Endodermal cell (in vitro differentiated cells): Measurements from ENCODE around the gene NFXL1. TPM values are rescaled to one million over a fixed set of nuclear protein-coding genes. Genes with fewer than 3 reads are reported as not detected.

Experiments used
- DNase-seq: peaks from one replicate; pipeline ENCODE4 v3.0.0-alpha.2; 2017
- H3K27ac ChIP-seq: 2 replicates; pipeline ENCODE4 v1.5.1; 2013; ENCODE audit warnings: mild to moderate bottlenecking, low read depth, low read length, moderate library complexity
- H3K27me3 ChIP-seq: 2 replicates; pipeline ENCODE4 v1.6.1; 2013; ENCODE audit warnings: mild to moderate bottlenecking, low read length, moderate library complexity; ENCODE audit not compliant: insufficient read depth, control insufficient read depth, poor library complexity, severe bottlenecking
- H3K36me3 ChIP-seq: 2 replicates; pipeline ENCODE4 v1.7.0; 2013; ENCODE audit warnings: mild to moderate bottlenecking, low read length, moderate library complexity; ENCODE audit not compliant: control insufficient read depth, insufficient read depth
- H3K4me1 ChIP-seq: one replicate; pipeline ENCODE4 v1.7.0; 2013; ENCODE audit warnings: low read length; ENCODE audit not compliant: control insufficient read depth, insufficient read depth
- H3K4me3 ChIP-seq: 2 replicates; pipeline ENCODE4 v1.5.1; 2013; ENCODE audit warnings: mild to moderate bottlenecking, low read length, moderate library complexity
- H3K9ac ChIP-seq: 2 replicates; pipeline ENCODE4 v1.6.1; 2013; ENCODE audit warnings: mild to moderate bottlenecking, low read length, moderate library complexity; ENCODE audit not compliant: poor library complexity, severe bottlenecking; ENCODE audit errors: extremely low read depth
- H3K9me3 ChIP-seq: 2 replicates; pipeline ENCODE4 v1.6.1; 2013; ENCODE audit warnings: mild to moderate bottlenecking, low read length, moderate library complexity; ENCODE audit not compliant: control insufficient read depth
- H3K27ac Mint-ChIP-seq: 2 replicates; pipeline ENCODE4 v1.8.0; 2020; ENCODE audit warnings: mixed read lengths
- H3K27me3 Mint-ChIP-seq: 2 replicates; pipeline ENCODE4 v1.8.0; 2021; ENCODE audit warnings: mild to moderate bottlenecking, mixed read lengths; ENCODE audit not compliant: insufficient read depth
- H3K36me3 Mint-ChIP-seq: 2 replicates; pipeline ENCODE4 v1.8.0; 2020; ENCODE audit warnings: low read depth, mixed read lengths
- H3K4me1 Mint-ChIP-seq: 2 replicates; pipeline ENCODE4 v1.8.0; 2020; ENCODE audit warnings: mixed read lengths
- H3K4me3 Mint-ChIP-seq: 2 replicates; pipeline ENCODE4 v1.8.0; 2020; ENCODE audit warnings: mild to moderate bottlenecking, moderate library complexity, mixed read lengths
- H3K9me3 Mint-ChIP-seq: 2 replicates; pipeline ENCODE4 v1.8.0; 2020; ENCODE audit warnings: mild to moderate bottlenecking, mixed read lengths
- WGBS, 2 experiments: methylation state at CpG; one replicate each; pipeline versions ENCODE4 v1.1.5 to v1.1.7; 2013; ENCODE audit warnings: missing lambda C conversion rate in 2 of 2, mixed read lengths in 1 of 2; ENCODE audit not compliant: insufficient coverage in 1 of 2, insufficient read length in 1 of 2; 5-methylcytosine and 5-hydroxymethylcytosine counted together
- total RNA-seq, 2 donors: library from RNA; stranded (reverse); fragmentation: NEBNext Ultra II Directional in 1 of 2; extraction: Animal tissue kit (Norgen Biotek cat#: 25700) in 1 of 2; gene quantifications; 2 replicates in 1 of 2; 3 replicates in 1 of 2; pipeline ENCODE4 v1.2.1, GENCODE V29; 2021
- TF ChIP-seq, protein P1 (sequence below): fragments of 200-600 bp; sonication (generic); conservative IDR thresholded peaks from 2 replicates; pipeline ENCODE4 v1.5.0; 2021; ENCODE audit warnings: antibody characterized with exemption, mild to moderate bottlenecking

The NFXL1 gene
- total RNA-seq, 2 donors from 2014 or later, result 33.0 to 33.7 TPM

GRCh38 chr4:47876310-47876709, 38.1 kb downstream of the NFXL1 start:
- DNase-seq, result no peak
- H3K27ac Mint-ChIP-seq, result no peak overlapping the region
- peaks cover 22% of the 10 kb centered on the region for H3K9me3 Mint-ChIP-seq
- Histone ChIP-seq H3K27me3 (no peaks in the 10 kb centered on the region), H3K9me3 (peaks cover 29% of the 10 kb centered on the region), H3K4me1 (no peaks in the 10 kb centered on the region), H3K36me3 (peaks cover 90% of the 10 kb centered on the region), H3K4me3 (no peak overlapping the region), H3K27ac (no peak overlapping the region), H3K9ac (no peak overlapping the region)
- TF ChIP-seq, protein P1, sequence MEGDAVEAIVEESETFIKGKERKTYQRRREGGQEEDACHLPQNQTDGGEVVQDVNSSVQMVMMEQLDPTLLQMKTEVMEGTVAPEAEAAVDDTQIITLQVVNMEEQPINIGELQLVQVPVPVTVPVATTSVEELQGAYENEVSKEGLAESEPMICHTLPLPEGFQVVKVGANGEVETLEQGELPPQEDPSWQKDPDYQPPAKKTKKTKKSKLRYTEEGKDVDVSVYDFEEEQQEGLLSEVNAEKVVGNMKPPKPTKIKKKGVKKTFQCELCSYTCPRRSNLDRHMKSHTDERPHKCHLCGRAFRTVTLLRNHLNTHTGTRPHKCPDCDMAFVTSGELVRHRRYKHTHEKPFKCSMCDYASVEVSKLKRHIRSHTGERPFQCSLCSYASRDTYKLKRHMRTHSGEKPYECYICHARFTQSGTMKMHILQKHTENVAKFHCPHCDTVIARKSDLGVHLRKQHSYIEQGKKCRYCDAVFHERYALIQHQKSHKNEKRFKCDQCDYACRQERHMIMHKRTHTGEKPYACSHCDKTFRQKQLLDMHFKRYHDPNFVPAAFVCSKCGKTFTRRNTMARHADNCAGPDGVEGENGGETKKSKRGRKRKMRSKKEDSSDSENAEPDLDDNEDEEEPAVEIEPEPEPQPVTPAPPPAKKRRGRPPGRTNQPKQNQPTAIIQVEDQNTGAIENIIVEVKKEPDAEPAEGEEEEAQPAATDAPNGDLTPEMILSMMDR, result no peak
- H3K36me3 Mint-ChIP-seq, result peaks cover 68% of the 10 kb centered on the region
- no peaks in the 10 kb centered on the region for H3K4me1 Mint-ChIP-seq
- no peak overlapping the region for H3K4me3 Mint-ChIP-seq
- no peaks in the 10 kb centered on the region for H3K27me3 Mint-ChIP-seq

DNA sequence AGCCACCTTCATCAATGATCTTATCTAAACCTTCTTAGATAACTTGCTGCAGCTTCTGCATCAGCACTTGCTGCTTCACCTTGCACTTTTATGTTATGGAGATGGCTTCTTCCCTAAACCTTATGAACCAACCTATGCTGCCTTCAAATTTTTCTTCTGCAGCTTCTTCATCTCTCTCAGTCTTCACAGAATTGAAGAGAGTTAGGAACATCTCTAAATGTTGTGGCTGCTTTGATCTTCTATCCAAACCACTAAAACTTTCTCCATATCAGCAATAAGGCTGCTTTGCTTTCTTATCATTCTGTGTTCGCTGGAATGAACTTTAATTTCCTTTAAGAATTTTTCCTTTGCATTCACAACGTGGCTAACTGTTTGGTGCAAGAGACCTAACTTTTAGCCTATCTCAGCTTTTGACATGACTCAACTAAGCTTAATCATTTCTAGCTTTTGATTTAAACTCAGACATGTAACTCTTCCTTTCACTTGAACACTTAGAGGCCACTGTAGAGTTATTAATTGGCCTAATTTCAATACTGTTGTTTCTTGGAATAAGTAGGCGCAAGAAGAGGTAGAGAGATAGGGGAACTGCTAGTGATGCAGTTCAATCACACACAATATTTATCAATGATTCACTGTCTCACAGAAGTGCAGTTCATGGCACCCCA, 40.4 kb downstream of the NFXL1 start:
- H3K27ac Mint-ChIP-seq, result no peak overlapping the region
- H3K36me3 ChIP-seq, result peaks cover 95% of the 10 kb centered on the region
- no peak overlapping the region for H3K27ac ChIP-seq
- peak overlapping the region; percentile 53 for H3K4me3 ChIP-seq
- WGBS, 2 experiments, result 94 to 95% methylated on average over 2 to 3 of the region's 3 CpGs
- no peaks in the 10 kb centered on the region for H3K4me1 Mint-ChIP-seq
- peaks cover 79% of the 10 kb centered on the region for H3K36me3 Mint-ChIP-seq
- no peaks in the 10 kb centered on the region for H3K4me1 ChIP-seq
- peaks cover 22% of the 10 kb centered on the region for H3K9me3 Mint-ChIP-seq
- no peaks in the 10 kb centered on the region for H3K27me3 Mint-ChIP-seq
- no peaks in the 10 kb centered on the region for H3K27me3 ChIP-seq
- no peak overlapping the region for H3K4me3 Mint-ChIP-seq
- H3K9me3 ChIP-seq, result peaks cover 29% of the 10 kb centered on the region
- no peak for DNase-seq
- TF ChIP-seq, protein P1, result no peak
- no peak overlapping the region for H3K9ac ChIP-seq

- DNase-seq, result no peak
- Histone ChIP-seq H3K9ac (no peak overlapping the region), H3K36me3 (peaks cover 54% of the 10 kb centered on the region), H3K4me1 (no peaks in the 10 kb centered on the region), H3K4me3 (no peak overlapping the region), H3K27me3 (no peaks in the 10 kb centered on the region), H3K9me3 (no peaks in the 10 kb centered on the region), H3K27ac (no peak overlapping the region)
- Mint-ChIP-seq H3K36me3 (peaks cover 40% of the 10 kb centered on the region), H3K27me3 (no peaks in the 10 kb centered on the region), H3K9me3 (no peaks in the 10 kb centered on the region), H3K4me1 (no peaks in the 10 kb centered on the region), H3K27ac (no peak overlapping the region), H3K4me3 (no peak overlapping the region)
- WGBS, 2 experiments, result 71 to 74% methylated on average over 4 of the region's 4 CpGs
- TF ChIP-seq, protein P1, result no peak
Measured at GRCh38 chr4:47863486-47863885, 50.9 kb downstream of the NFXL1 start.
